Measurements from ENCODE around the gene COPS2. TPM values are rescaled to one million over a fixed set of nuclear protein-coding genes. Genes with fewer than 3 reads are reported as not detected.
"Not testable (repeated sequence)": the region's sequence is repeated elsewhere in the genome, so short reads cannot be mapped to it uniquely, and the experiment has no call there.

The COPS2 gene
- total RNA-seq, 1 donor from 2014 or later: 86.5 TPM

DNA sequence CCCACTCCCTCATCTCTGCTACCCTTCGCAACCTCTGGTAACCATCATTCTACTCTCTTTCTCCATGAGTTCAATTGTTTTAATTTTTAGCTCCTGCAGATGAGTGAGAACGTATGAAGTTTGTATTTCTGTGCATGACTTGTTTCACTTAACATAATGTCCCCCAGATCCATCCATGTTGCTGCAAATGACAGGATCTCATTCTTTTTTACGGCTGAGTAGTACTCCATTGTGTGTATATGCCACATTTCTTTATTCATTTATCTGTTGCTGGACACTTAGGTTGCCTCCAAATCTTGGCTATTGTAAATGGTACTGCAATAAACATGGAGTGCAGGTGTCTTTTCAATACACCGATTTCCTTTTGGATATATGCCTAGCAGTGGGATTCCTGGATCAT lies 26.7 kb upstream of the COPS2 start:
- Mint-ChIP-seq H3K9me3 (peaks cover 5% of the 10 kb centered on the region), H3K4me1 (ENCODE audit: unreplicated experiment) (no peaks in the 10 kb centered on the region), H3K27ac (no peak overlapping the region), H3K4me3 (no peak overlapping the region), H3K27me3 (no peaks in the 10 kb centered on the region), H3K36me3 (peaks cover 15% of the 10 kb centered on the region)
- DNase-seq (ENCODE audit: extremely low spot score, unreplicated experiment): no peak
- TF ChIP-seq, protein P1, sequence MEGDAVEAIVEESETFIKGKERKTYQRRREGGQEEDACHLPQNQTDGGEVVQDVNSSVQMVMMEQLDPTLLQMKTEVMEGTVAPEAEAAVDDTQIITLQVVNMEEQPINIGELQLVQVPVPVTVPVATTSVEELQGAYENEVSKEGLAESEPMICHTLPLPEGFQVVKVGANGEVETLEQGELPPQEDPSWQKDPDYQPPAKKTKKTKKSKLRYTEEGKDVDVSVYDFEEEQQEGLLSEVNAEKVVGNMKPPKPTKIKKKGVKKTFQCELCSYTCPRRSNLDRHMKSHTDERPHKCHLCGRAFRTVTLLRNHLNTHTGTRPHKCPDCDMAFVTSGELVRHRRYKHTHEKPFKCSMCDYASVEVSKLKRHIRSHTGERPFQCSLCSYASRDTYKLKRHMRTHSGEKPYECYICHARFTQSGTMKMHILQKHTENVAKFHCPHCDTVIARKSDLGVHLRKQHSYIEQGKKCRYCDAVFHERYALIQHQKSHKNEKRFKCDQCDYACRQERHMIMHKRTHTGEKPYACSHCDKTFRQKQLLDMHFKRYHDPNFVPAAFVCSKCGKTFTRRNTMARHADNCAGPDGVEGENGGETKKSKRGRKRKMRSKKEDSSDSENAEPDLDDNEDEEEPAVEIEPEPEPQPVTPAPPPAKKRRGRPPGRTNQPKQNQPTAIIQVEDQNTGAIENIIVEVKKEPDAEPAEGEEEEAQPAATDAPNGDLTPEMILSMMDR (conservative IDR thresholded peaks at IDR 0.05): no peak

DNA sequence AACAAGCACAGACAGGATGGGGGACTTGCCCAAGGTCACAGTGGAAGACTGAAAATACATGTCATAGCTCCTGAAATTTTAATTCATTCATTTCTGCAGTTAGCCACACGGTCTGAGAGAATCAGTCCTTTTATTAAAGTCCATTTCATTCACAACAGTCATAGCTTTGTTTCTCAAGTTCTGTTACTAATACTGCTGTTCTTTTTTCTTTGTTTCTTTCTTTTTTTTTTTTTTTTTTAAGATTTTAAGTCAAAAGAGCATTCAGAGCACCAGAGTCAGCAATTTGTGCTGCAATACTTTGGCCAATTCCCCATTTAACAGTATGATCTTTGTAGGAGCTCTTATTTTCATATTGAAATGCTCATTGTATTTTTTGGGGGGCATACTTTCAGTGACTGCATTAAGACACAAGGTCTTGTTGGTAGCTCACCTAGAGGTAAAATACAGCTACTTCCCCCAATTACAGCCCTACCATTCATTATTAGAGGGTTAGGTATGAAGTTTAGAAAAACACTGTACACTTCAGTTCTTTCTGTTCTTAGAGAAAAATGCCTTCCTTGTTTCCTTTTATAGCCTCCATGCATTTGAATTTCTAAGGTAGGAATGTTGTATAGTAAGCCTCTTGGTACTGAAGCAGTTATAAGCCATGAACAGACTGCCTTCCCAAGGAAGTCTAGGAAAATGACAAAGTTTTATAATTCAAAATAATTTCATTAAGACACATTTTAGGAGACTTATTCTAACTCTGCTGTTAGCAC lies 24.2 kb upstream of the COPS2 start:
- Mint-ChIP-seq H3K27ac (no peak overlapping the region), H3K4me1 (ENCODE audit: unreplicated experiment) (no peaks in the 10 kb centered on the region)

DNA sequence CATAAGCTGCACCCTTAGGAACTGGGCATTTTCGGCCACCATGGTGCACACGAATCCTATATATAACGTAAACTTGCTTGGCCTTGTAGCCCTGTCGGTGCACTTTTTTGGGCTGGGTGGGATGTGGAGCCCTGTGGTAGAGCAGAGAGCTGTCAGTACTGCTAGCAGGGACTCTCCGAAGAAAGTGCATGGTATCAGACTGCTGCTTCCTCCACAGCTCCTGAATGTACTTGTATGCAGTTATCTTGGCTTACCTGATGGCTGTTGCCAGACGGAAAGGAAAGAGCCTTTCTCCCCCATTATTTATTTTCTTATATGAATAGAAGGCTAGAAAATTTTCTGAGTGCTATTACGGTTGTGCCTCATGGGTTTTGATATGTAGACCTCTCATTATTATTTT lies 23.1 kb upstream of the COPS2 start:
- no peak overlapping the region for H3K27ac Mint-ChIP-seq
- no peaks in the 10 kb centered on the region for H3K27me3 Mint-ChIP-seq
- TF ChIP-seq, protein P1 (conservative IDR thresholded peaks at IDR 0.05): no peak
- no peaks in the 10 kb centered on the region for H3K4me1 Mint-ChIP-seq (ENCODE audit: unreplicated experiment)
- DNase-seq (ENCODE audit: extremely low spot score, unreplicated experiment): no peak
- peaks cover 9% of the 10 kb centered on the region for H3K36me3 Mint-ChIP-seq
- H3K4me3 Mint-ChIP-seq: no peak overlapping the region
- H3K9me3 Mint-ChIP-seq: peaks cover 7% of the 10 kb centered on the region

More for the DNA sequence above, 24.2 kb upstream of the COPS2 start:
- Mint-ChIP-seq H3K9me3 (peaks cover 7% of the 10 kb centered on the region), H3K27me3 (no peaks in the 10 kb centered on the region), H3K4me3 (no peak overlapping the region), H3K36me3 (peaks cover 13% of the 10 kb centered on the region)
- DNase-seq (ENCODE audit: extremely low spot score, unreplicated experiment): no peak
- TF ChIP-seq, protein P1 (conservative IDR thresholded peaks at IDR 0.05): no peak

- H3K27ac Mint-ChIP-seq; H3K27me3 Mint-ChIP-seq; H3K4me3 Mint-ChIP-seq; H3K4me1 Mint-ChIP-seq (ENCODE audit: unreplicated experiment); H3K36me3 Mint-ChIP-seq; DNase-seq (ENCODE audit: extremely low spot score, unreplicated experiment); H3K9me3 Mint-ChIP-seq: not testable (repeated sequence)
Measured at GRCh38 chr15:49175582-49176397, 20.4 kb upstream of the COPS2 start.

GRCh38 chr15:49174902-49175301 lies 19.5 kb upstream of the COPS2 start:
- H3K9me3 Mint-ChIP-seq: peaks cover 7% of the 10 kb centered on the region
- no peak overlapping the region for H3K27ac Mint-ChIP-seq
- DNase-seq (ENCODE audit: extremely low spot score, unreplicated experiment): no peak
- H3K36me3 Mint-ChIP-seq: peaks cover 9% of the 10 kb centered on the region
- no peak overlapping the region for H3K4me3 Mint-ChIP-seq
- no peaks in the 10 kb centered on the region for H3K27me3 Mint-ChIP-seq
- TF ChIP-seq, protein P1 (conservative IDR thresholded peaks at IDR 0.05): no peak
- peaks cover 10% of the 10 kb centered on the region for H3K4me1 Mint-ChIP-seq (ENCODE audit: unreplicated experiment)

DNA sequence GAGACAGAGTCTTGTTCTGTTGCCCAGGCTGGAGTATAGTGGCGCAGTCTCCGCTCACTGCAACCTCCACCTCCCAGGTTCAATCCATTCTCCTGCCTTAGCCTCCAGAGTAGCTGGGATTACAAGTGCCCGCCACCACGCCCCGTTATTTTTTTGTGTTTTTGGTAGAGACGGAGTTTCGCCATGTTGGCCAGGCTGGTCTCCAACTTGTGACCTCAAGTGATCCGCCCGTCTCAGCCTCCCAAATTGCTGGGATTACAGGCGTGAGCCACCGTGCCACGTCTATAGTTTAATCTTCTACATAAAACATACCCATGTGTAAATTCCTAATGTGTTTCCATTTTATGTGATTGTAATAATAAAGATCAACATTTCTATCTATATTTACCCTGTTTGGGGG lies 16.4 kb upstream of the COPS2 start:
- peaks cover 7% of the 10 kb centered on the region for H3K9me3 Mint-ChIP-seq
- H3K27ac Mint-ChIP-seq: no peak overlapping the region
- H3K4me3 Mint-ChIP-seq: peak overlapping the region; percentile 96
- no peak for DNase-seq (ENCODE audit: extremely low spot score, unreplicated experiment)
- H3K36me3 Mint-ChIP-seq: peaks cover 9% of the 10 kb centered on the region
- H3K4me1 Mint-ChIP-seq (ENCODE audit: unreplicated experiment): peaks cover 17% of the 10 kb centered on the region
- no peaks in the 10 kb centered on the region for H3K27me3 Mint-ChIP-seq
- TF ChIP-seq, protein P1 (conservative IDR thresholded peaks at IDR 0.05): no peak
